LNCaP clone FGC (cell line): Measurements from ENCODE around the gene LSM6.

Source experiments
- DNase-seq: peaks from one replicate; pipeline ENCODE4 v3.0.0-alpha.2; 2011; ENCODE audit warnings: low read depth
- H3K4me3 ChIP-seq: 2 replicates; pipeline ENCODE4 v1.5.1; 2011; ENCODE audit warnings: mild to moderate bottlenecking, low read depth, low read length, control low read depth
- TF ChIP-seq, protein P1 (sequence below): IDR thresholded peaks from 2 replicates; pipeline ENCODE4 v1.5.1; 2012; ENCODE audit warnings: mild to moderate bottlenecking; ENCODE audit not compliant: control insufficient read depth, insufficient read depth; ENCODE audit errors: extremely low read depth

Gene LSM6

GRCh38 chr4:146146918-146147317, 28.6 kb upstream of the LSM6 start:
- no peak overlapping the region for H3K4me3 ChIP-seq
- no peak for DNase-seq
- TF ChIP-seq, protein P1, sequence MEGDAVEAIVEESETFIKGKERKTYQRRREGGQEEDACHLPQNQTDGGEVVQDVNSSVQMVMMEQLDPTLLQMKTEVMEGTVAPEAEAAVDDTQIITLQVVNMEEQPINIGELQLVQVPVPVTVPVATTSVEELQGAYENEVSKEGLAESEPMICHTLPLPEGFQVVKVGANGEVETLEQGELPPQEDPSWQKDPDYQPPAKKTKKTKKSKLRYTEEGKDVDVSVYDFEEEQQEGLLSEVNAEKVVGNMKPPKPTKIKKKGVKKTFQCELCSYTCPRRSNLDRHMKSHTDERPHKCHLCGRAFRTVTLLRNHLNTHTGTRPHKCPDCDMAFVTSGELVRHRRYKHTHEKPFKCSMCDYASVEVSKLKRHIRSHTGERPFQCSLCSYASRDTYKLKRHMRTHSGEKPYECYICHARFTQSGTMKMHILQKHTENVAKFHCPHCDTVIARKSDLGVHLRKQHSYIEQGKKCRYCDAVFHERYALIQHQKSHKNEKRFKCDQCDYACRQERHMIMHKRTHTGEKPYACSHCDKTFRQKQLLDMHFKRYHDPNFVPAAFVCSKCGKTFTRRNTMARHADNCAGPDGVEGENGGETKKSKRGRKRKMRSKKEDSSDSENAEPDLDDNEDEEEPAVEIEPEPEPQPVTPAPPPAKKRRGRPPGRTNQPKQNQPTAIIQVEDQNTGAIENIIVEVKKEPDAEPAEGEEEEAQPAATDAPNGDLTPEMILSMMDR, result no peak

DNA sequence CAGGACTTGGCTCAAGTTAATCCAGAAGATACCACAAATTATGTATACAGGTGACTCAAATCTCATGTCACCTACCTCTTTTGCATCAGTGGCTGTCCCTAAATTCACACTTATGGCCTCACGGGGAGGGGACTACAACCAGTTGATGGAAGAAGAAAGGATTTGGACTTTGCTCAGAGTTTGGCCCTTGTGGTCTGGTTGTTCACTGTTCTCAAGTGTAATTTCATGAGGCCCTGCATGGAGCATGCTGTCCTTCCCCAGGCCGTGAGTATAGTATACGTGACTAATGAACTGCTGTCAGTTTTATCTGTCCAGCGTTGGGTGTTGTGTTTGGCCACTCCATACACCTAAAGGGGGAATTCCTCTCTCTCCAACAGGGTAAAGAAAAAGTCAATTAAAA, 27.5 kb upstream of the LSM6 start:
- H3K4me3 ChIP-seq, result no peak overlapping the region
- DNase-seq, result no peak
- TF ChIP-seq, protein P1, result no peak

DNA sequence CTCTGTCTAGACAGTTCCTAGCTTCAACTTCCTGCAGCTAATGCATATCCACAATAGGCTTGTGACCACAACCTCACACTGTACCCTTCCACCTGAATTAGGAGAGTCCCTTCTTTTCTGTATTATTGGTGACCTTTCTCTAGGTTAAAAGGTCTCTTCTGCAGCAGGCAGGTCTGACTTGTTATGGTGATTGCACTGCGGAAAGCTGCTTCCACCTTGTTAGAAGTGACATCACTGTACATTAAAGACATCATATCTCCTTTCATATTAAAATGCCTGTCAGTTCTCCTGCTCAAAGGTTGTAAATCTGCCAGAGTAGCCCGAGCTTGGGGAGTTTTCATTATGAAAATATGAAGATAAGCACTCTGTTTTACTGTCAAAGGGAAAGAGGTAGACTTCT, 21.5 kb upstream of the LSM6 start:
- H3K4me3 ChIP-seq, result no peak overlapping the region
- no peak for DNase-seq
- TF ChIP-seq, protein P1, result no peak

DNA sequence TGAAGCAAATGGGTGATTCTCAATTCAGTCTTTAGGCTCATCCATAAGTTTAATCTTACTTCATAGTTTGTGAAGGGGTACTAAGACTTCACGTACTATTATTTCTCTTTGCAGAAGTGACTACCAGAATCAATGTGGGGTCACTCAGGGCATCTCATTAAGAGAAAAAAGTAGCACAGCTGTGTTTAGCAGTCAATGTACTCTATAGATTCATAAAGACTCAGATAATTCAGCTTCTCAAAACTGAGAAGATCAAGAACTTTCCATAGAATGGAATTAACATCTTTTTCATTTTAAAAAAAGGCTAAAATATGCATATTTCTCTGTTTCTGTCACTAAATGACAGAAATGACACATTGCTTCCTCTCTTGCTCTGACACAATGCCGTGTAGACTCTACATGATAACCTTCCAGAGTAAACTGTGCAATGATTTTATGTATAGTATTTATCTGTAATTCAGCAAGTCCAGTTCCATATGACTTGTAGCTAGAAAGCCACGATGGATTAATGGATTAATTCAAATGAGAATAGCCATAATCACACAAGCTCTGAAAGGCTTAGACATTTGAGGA, 20.3 kb upstream of the LSM6 start:
- TF ChIP-seq, protein P1, result no peak
- no peak for DNase-seq
- no peak overlapping the region for H3K4me3 ChIP-seq

DNA sequence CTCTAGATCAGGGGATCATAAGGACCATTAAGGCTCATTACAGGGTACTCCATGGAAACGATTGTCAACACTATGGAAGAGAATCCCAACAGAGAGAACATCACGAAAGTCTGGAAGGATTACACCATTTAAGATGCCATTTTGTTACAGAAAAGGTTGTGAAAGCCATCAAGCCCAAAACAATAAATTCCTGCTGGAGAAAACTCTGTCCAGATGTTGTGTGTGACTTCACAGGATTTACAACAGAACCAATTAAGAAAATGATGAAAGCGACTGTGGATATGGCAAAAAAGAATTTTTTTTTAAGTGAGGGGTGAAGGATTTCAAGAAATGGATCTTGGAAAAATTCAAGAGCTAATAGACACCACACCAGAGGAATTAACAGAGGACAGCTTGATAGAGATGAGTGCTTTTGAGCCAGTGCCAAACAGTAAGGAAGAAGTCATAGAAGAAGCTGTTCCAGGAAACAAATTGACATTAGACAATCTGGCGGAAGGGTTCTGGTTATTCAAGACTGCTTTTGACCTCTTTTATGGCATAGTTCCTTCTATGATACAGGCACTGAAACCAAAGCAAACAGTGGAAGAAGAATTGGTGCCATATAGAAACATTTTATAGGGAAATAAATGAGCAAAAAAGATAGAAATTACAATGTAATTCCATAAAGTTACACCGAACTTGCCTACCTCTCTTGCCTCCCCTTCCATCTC, 17.3 kb upstream of the LSM6 start:
- H3K4me3 ChIP-seq, result no peak overlapping the region
- DNase-seq, result no peak
- TF ChIP-seq, protein P1, result no peak

DNA sequence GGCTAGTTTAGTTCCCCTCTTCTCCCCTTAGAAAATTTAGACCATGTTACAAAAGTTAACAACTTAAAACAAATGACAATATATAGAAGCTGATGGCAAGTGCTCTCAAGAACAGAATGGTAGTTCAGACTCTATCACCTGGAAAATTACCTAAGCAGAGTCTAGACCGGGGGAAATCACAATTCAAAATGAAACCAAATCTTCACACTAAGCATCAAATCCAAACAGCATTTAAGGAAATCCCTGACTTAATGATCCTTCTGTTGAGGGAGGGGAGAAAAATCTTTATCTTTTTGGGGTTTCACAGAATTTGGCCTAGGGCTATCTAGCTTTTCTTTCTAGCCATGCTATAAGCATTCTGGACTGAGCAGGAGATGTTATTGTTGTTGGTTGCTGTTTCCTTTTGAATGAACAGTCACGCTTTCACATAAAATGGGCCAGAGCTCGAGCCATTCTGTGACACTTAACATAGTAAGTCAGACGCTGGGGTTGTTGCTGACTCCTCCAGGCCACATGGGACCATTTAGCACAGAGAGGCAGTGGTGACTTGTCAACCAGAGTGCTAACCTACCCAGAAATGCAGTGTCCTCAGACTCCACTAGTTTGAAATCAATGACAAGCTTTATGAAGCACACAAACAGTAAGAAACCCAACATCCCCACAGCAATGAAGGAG, 16.0 kb upstream of the LSM6 start:
- no peak overlapping the region for H3K4me3 ChIP-seq
- DNase-seq, result no peak
- TF ChIP-seq, protein P1, result no peak

DNA sequence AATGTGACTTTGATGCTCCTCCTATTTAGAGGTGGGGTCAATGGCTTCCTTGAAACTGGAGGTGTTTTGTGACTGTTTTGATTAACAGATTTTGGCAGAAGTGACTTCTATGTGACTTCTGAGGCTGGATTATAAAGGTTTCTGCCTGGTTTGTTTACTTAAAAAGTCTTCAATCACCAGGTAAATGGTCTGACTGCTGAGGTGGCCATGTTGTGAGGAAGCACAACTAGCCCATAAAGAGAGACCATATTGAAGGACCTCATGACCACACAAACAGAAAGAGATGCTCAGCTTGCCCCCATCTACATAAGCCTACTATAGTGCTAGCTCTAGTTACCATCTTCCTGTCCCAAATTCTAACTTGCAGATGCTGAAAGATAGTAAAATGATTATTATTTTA, 14.3 kb upstream of the LSM6 start:
- no peak overlapping the region for H3K4me3 ChIP-seq
- TF ChIP-seq, protein P1, result no peak
- DNase-seq, result no peak
